SU-DHL-6 (cell line): ENCODE measurements around the gene NT5DC3.

Experiments
- EZH2phosphoT487 ChIP-seq: fragments of 200-600 bp; sonication (generic), shearing (Covaris generic); conservative IDR thresholded peaks from 2 replicates; pipeline ENCODE4 v1.6.1; 2018; ENCODE audit warnings: mild to moderate bottlenecking, antibody characterized with exemption, low read length, moderate library complexity, mixed read lengths
- TF ChIP-seq, protein P1 (sequence below): fragments of 200-600 bp; sonication (generic); IDR thresholded peaks from one replicate; pipeline ENCODE4 v1.5.1; 2017; ENCODE audit warnings: antibody characterized with exemption, mild to moderate bottlenecking, low read length, moderate library complexity; ENCODE audit not compliant: insufficient read depth, poor library complexity, severe bottlenecking

DNA sequence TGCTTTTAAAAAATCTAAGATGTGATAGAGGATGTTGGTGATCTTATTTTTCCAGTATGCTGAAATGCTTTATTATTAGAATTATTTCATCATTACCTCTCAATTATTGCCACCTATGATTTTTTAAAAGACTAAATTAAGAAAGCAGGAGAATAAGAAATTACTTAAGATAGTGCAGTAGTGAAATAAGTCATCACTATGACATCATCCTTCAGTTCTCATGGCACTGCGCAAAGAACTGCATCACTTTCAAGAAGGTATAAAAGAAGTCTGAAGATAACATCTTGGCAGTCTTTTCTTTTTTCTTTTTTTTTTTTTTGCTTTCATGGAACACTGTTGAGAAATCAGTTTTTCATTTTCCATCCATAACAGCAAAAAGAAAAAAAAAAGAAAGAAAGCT lies 24.4 kb downstream of the NT5DC3 start:
- TF ChIP-seq, protein P1, sequence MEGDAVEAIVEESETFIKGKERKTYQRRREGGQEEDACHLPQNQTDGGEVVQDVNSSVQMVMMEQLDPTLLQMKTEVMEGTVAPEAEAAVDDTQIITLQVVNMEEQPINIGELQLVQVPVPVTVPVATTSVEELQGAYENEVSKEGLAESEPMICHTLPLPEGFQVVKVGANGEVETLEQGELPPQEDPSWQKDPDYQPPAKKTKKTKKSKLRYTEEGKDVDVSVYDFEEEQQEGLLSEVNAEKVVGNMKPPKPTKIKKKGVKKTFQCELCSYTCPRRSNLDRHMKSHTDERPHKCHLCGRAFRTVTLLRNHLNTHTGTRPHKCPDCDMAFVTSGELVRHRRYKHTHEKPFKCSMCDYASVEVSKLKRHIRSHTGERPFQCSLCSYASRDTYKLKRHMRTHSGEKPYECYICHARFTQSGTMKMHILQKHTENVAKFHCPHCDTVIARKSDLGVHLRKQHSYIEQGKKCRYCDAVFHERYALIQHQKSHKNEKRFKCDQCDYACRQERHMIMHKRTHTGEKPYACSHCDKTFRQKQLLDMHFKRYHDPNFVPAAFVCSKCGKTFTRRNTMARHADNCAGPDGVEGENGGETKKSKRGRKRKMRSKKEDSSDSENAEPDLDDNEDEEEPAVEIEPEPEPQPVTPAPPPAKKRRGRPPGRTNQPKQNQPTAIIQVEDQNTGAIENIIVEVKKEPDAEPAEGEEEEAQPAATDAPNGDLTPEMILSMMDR: no peak
- no peak for TF ChIP-seq EZH2phosphoT487
